ENCODE results near the gene GIMAP5. TPM values are rescaled to one million over a fixed set of nuclear protein-coding genes. Genes with fewer than 3 reads are reported as not detected.

The GIMAP5 gene
- total RNA-seq, 1 donor = not detected

DNA sequence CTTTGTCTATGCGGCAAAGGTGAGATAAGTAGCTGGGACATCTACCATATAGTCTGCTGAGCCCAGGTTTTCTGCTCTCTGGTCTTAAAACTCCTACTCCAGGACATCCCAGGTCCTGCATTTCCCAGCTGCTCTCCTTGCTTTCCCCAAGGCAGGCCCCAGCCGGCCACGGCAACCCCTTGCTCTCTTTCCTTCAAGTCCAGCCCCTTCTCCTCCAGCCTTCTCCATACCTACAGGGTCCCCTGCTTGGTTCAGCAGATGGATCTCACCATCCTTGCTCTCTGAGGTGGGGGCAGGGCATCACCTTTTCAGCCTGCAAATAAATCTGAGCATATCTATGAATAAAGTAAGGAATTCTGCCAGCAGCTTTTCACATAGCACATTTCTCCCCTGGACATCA lies 8.7 kb downstream of the GIMAP5 start:
- DNase-seq (ENCODE audit: low read depth) = no peak
- H3K4me3 ChIP-seq (ENCODE audit: low read depth, low read length) = no peak overlapping the region
- TF ChIP-seq, protein P1, sequence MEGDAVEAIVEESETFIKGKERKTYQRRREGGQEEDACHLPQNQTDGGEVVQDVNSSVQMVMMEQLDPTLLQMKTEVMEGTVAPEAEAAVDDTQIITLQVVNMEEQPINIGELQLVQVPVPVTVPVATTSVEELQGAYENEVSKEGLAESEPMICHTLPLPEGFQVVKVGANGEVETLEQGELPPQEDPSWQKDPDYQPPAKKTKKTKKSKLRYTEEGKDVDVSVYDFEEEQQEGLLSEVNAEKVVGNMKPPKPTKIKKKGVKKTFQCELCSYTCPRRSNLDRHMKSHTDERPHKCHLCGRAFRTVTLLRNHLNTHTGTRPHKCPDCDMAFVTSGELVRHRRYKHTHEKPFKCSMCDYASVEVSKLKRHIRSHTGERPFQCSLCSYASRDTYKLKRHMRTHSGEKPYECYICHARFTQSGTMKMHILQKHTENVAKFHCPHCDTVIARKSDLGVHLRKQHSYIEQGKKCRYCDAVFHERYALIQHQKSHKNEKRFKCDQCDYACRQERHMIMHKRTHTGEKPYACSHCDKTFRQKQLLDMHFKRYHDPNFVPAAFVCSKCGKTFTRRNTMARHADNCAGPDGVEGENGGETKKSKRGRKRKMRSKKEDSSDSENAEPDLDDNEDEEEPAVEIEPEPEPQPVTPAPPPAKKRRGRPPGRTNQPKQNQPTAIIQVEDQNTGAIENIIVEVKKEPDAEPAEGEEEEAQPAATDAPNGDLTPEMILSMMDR (IDR thresholded peaks at IDR 0.05; ENCODE audit: insufficient read depth, low read length) = no peak

DNA sequence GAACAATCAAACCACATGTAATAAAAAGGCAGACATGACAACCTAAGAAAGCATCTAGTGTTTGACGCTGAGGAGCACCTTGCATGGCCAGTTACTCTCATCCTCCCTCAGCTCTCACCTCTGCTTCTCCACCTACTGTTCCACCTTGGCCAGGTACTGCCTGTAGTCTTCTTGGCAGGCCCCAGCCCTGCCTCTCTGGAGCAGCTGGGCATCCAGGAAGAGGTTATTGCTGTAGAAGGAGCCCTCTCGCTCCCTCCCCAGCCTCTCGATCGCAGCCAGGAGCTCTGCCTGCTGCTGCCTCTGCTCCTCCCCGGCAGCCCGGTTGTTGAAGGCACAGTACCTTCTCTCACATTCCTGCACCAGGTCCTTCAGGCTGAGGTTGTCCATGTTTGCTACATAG lies 9.7 kb downstream of the GIMAP5 start:
- TF ChIP-seq, protein P1 (IDR thresholded peaks at IDR 0.05; ENCODE audit: insufficient read depth, low read length) = no peak
- no peak for DNase-seq (ENCODE audit: low read depth)

DNA sequence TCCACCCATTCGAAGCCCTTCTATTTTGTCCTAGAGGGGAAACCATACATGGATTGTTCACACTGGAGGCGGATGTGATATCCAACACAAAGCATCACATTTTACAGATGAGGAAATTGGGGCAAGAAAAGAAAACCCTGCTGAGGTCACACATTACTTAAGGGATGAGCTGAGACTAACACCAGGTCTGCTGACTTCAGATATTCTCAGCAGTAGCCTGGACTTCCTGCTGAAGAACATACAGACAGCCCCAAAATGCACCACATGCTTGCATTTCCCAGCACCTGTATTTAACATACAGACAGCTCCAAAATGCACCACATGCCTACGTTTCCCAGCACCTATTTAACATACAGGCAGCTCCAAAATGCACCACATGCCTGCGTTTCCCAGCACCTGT lies 11.2 kb downstream of the GIMAP5 start:
- H3K4me3 ChIP-seq (ENCODE audit: low read depth, low read length) = no peak overlapping the region
- no peak for DNase-seq (ENCODE audit: low read depth)
- TF ChIP-seq, protein P1 (IDR thresholded peaks at IDR 0.05; ENCODE audit: insufficient read depth, low read length) = no peak

More for the DNA sequence above, 9.7 kb downstream of the GIMAP5 start:
- no peak overlapping the region for H3K4me3 ChIP-seq (ENCODE audit: low read depth, low read length)

DNA sequence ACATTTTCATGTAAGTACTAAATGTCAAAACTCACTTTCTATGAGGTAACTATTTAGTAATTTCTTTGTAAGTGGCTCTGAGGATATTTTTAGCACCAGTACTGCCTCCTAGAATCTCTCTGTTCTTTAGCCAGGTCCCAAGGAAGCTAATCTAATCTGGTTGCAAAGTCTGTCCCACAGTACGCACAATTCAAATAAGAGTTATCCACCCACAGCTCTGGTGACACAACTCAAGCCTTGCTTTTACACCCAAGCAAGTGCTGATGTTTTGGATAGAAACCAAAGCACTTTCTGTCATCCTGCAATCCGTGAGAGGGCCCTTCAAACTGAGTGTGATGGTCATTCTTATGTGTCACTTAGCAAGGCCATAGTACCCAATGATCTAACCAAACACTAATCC lies 14.5 kb downstream of the GIMAP5 start:
- no peak overlapping the region for H3K4me3 ChIP-seq (ENCODE audit: low read depth, low read length)
- no peak for DNase-seq (ENCODE audit: low read depth)
- TF ChIP-seq, protein P1 (IDR thresholded peaks at IDR 0.05; ENCODE audit: insufficient read depth, low read length) = no peak

DNA sequence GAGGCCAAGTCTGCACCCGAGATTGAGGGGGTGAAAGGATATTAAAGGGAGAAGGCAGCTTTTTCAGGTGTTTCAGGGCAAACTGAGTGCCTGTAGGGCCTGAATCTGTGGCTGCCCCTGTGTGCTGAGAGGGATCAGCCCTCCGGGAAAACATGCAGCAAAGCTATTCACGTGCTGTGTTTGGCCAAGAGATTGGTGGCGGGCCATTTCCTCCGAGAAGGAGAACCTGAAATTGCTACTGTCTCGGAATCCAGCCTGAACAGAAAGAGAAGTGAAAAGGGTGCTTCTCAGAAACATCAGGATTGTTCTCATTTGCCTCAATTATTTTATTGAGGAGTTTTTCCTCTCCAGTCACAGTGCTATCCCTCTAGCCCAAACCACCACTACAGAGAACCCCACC lies 16.0 kb downstream of the GIMAP5 start:
- DNase-seq (ENCODE audit: low read depth) = no peak
- TF ChIP-seq, protein P1 (IDR thresholded peaks at IDR 0.05; ENCODE audit: insufficient read depth, low read length) = no peak
- no peak overlapping the region for H3K4me3 ChIP-seq (ENCODE audit: low read depth, low read length)

DNA sequence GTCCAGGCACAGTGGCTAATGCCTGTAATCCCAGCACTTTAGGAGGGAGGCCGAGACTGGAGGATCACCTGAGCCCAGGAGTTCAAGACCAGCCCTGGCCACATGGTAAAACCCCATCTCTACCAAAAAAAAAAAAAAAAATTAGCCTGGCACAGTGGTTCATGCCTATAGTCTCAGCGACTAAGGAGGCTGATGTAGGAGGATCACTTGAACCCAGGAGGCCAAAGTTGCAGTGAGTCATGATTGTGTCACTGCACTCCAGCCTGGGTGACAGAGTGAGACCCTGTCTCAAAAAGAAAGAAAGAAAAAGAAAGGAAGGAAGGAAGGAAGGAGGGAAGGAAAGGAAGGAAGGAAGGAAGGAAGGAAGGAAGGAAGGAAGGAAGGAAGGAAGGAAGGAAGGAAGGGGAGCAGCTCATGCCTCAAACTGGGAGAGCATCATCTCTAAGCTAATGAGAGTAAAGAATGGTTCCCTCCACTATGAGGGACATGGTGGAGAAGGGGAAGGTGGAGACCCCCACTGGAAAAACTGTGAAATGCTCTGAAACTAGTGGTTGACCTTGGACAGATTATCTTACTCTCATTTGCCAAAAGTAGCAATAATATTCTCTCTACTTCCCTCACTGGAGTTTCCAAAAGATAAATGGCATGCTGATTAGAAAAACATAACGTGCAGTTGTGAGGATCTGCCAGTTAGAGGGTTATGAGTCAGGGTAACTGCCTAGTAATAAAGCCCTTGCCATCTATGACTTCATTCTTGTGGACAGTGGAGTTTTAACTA lies 16.8 kb downstream of the GIMAP5 start:
- TF ChIP-seq, protein P1 (IDR thresholded peaks at IDR 0.05; ENCODE audit: insufficient read depth, low read length) = no peak
- DNase-seq (ENCODE audit: low read depth) = no peak
- H3K4me3 ChIP-seq (ENCODE audit: low read depth, low read length) = no peak overlapping the region

DNA sequence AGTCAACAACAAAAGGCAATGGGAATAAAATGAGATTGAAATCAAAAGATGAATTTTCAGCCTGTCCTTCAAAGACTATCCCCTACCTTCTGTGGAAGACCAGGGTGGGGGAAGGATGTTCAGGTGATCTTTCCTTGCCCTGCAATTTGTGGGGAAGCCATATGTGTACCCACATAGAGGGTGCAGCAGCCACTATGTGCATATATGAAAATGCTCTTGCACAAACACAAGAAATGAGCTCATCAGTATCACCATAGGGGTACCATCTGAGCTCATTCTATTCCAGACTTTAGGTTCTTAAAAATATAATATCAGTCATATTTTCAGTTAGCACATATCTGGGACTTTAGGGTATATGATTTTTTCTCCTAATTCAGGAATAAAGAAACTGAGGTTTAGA lies 17.7 kb downstream of the GIMAP5 start:
- no peak overlapping the region for H3K4me3 ChIP-seq (ENCODE audit: low read depth, low read length)
- no peak for DNase-seq (ENCODE audit: low read depth)
- TF ChIP-seq, protein P1 (IDR thresholded peaks at IDR 0.05; ENCODE audit: insufficient read depth, low read length) = no peak

Data from fibroblast of the aortic adventitia (primary cell).